ENCODE results near the gene PDC.

PDC gene

GRCh38 chr1:186424539-186424938, 36.4 kb downstream of the PDC start:
- Histone ChIP-seq H3K4me3 (ENCODE audit: insufficient read length, low read depth) (no peak overlapping the region), H3K9ac (ENCODE audit: insufficient read length, low read depth) (no peak overlapping the region), H3K36me3 (ENCODE audit: insufficient read depth, insufficient read length, low read length) (peaks cover 10% of the 10 kb centered on the region), H3K4me1 (ENCODE audit: insufficient read depth, insufficient read length) (no peaks in the 10 kb centered on the region), H3K9me3 (ENCODE audit: insufficient read depth, low read length) (no peaks in the 10 kb centered on the region), H3K27me3 (ENCODE audit: insufficient read depth, insufficient read length) (no peaks in the 10 kb centered on the region)
- no peak for DNase-seq (ENCODE audit: low read depth, low spot score)
- TF ChIP-seq SUZ12 (IDR thresholded peaks at IDR 0.05; ENCODE audit: extremely low read depth, insufficient read depth, insufficient read length) = no peak
- no peak for TF ChIP-seq YY1 (IDR thresholded peaks at IDR 0.05; ENCODE audit: insufficient read depth, insufficient read length)
- no peak for TF ChIP-seq ZNF274 (IDR thresholded peaks at IDR 0.05; ENCODE audit: low read depth, low read length)

- no peaks in the 10 kb centered on the region for H3K27me3 ChIP-seq (ENCODE audit: insufficient read depth, insufficient read length)
- peaks cover 31% of the 10 kb centered on the region for H3K36me3 ChIP-seq (ENCODE audit: insufficient read depth, insufficient read length, low read length)
- no peak overlapping the region for H3K4me3 ChIP-seq (ENCODE audit: insufficient read length, low read depth)
- TF ChIP-seq YY1 (IDR thresholded peaks at IDR 0.05; ENCODE audit: insufficient read depth, insufficient read length) = no peak
- TF ChIP-seq SUZ12 (IDR thresholded peaks at IDR 0.05; ENCODE audit: extremely low read depth, insufficient read depth, insufficient read length) = no peak
- TF ChIP-seq ZNF274 (IDR thresholded peaks at IDR 0.05; ENCODE audit: low read depth, low read length) = no peak
- no peak overlapping the region for H3K9ac ChIP-seq (ENCODE audit: insufficient read length, low read depth)
- DNase-seq (ENCODE audit: low read depth, low spot score) = no peak
- H3K9me3 ChIP-seq (ENCODE audit: insufficient read depth, low read length) = no peaks in the 10 kb centered on the region
- H3K4me1 ChIP-seq (ENCODE audit: insufficient read depth, insufficient read length) = no peaks in the 10 kb centered on the region
Observed at GRCh38 chr1:186421446-186421845, 39.5 kb downstream of the PDC start.

- H3K36me3 ChIP-seq (ENCODE audit: insufficient read depth, insufficient read length, low read length) = peaks cover 31% of the 10 kb centered on the region
- DNase-seq (ENCODE audit: low read depth, low spot score) = no peak
- H3K4me1 ChIP-seq (ENCODE audit: insufficient read depth, insufficient read length) = no peaks in the 10 kb centered on the region
- TF ChIP-seq SUZ12 (IDR thresholded peaks at IDR 0.05; ENCODE audit: extremely low read depth, insufficient read depth, insufficient read length) (no peak), YY1 (IDR thresholded peaks at IDR 0.05; ENCODE audit: insufficient read depth, insufficient read length) (no peak), ZNF274 (IDR thresholded peaks at IDR 0.05; ENCODE audit: low read depth, low read length) (no peak)
- H3K9me3 ChIP-seq (ENCODE audit: insufficient read depth, low read length) = no peaks in the 10 kb centered on the region
- no peak overlapping the region for H3K4me3 ChIP-seq (ENCODE audit: insufficient read length, low read depth)
- no peak overlapping the region for H3K9ac ChIP-seq (ENCODE audit: insufficient read length, low read depth)
- no peaks in the 10 kb centered on the region for H3K27me3 ChIP-seq (ENCODE audit: insufficient read depth, insufficient read length)
Observed at GRCh38 chr1:186420923-186421322, 40.0 kb downstream of the PDC start.

- H3K4me3 ChIP-seq (ENCODE audit: insufficient read length, low read depth) = no peak overlapping the region
Observed at GRCh38 chr1:186420311-186420710, 40.6 kb downstream of the PDC start.

GRCh38 chr1:186418503-186418902, 42.4 kb downstream of the PDC start:
- no peaks in the 10 kb centered on the region for H3K27me3 ChIP-seq (ENCODE audit: insufficient read depth, insufficient read length)
- no peaks in the 10 kb centered on the region for H3K9me3 ChIP-seq (ENCODE audit: insufficient read depth, low read length)
- no peaks in the 10 kb centered on the region for H3K4me1 ChIP-seq (ENCODE audit: insufficient read depth, insufficient read length)
- H3K4me3 ChIP-seq (ENCODE audit: insufficient read length, low read depth) = no peak overlapping the region
- H3K9ac ChIP-seq (ENCODE audit: insufficient read length, low read depth) = no peak overlapping the region
- TF ChIP-seq SUZ12 (IDR thresholded peaks at IDR 0.05; ENCODE audit: extremely low read depth, insufficient read depth, insufficient read length) = no peak
- peaks cover 42% of the 10 kb centered on the region for H3K36me3 ChIP-seq (ENCODE audit: insufficient read depth, insufficient read length, low read length)
- no peak for DNase-seq (ENCODE audit: low read depth, low spot score)

More at GRCh38 chr1:186420311-186420710, 40.6 kb downstream of the PDC start:
- Histone ChIP-seq H3K9me3 (ENCODE audit: insufficient read depth, low read length) (no peaks in the 10 kb centered on the region), H3K4me1 (ENCODE audit: insufficient read depth, insufficient read length) (no peaks in the 10 kb centered on the region), H3K27me3 (ENCODE audit: insufficient read depth, insufficient read length) (no peaks in the 10 kb centered on the region), H3K9ac (ENCODE audit: insufficient read length, low read depth) (no peak overlapping the region), H3K36me3 (ENCODE audit: insufficient read depth, insufficient read length, low read length) (peaks cover 36% of the 10 kb centered on the region)
- TF ChIP-seq YY1 (IDR thresholded peaks at IDR 0.05; ENCODE audit: insufficient read depth, insufficient read length) (no peak), ZNF274 (IDR thresholded peaks at IDR 0.05; ENCODE audit: low read depth, low read length) (no peak), SUZ12 (IDR thresholded peaks at IDR 0.05; ENCODE audit: extremely low read depth, insufficient read depth, insufficient read length) (no peak)
- DNase-seq (ENCODE audit: low read depth, low spot score) = no peak

GRCh38 chr1:186413319-186413718, 47.6 kb downstream of the PDC start:
- DNase-seq (ENCODE audit: low read depth, low spot score) = no peak
- no peaks in the 10 kb centered on the region for H3K9me3 ChIP-seq (ENCODE audit: insufficient read depth, low read length)
- H3K36me3 ChIP-seq (ENCODE audit: insufficient read depth, insufficient read length, low read length) = peaks cover 64% of the 10 kb centered on the region

GRCh38 chr1:186409091-186409490, 51.8 kb downstream of the PDC start:
- Histone ChIP-seq H3K4me3 (ENCODE audit: insufficient read length, low read depth) (no peak overlapping the region), H3K36me3 (ENCODE audit: insufficient read depth, insufficient read length, low read length) (peaks cover 85% of the 10 kb centered on the region), H3K9me3 (ENCODE audit: insufficient read depth, low read length) (no peaks in the 10 kb centered on the region), H3K9ac (ENCODE audit: insufficient read length, low read depth) (no peak overlapping the region), H3K4me1 (ENCODE audit: insufficient read depth, insufficient read length) (no peaks in the 10 kb centered on the region), H3K27me3 (ENCODE audit: insufficient read depth, insufficient read length) (no peaks in the 10 kb centered on the region)
- DNase-seq (ENCODE audit: low read depth, low spot score) = no peak
- no peak for TF ChIP-seq YY1 (IDR thresholded peaks at IDR 0.05; ENCODE audit: insufficient read depth, insufficient read length)
- TF ChIP-seq ZNF274 (IDR thresholded peaks at IDR 0.05; ENCODE audit: low read depth, low read length) = no peak
- TF ChIP-seq SUZ12 (IDR thresholded peaks at IDR 0.05; ENCODE audit: extremely low read depth, insufficient read depth, insufficient read length) = no peak

More at GRCh38 chr1:186413319-186413718, 47.6 kb downstream of the PDC start:
- no peaks in the 10 kb centered on the region for H3K27me3 ChIP-seq (ENCODE audit: insufficient read depth, insufficient read length)
- H3K4me3 ChIP-seq (ENCODE audit: insufficient read length, low read depth) = no peak overlapping the region
- H3K9ac ChIP-seq (ENCODE audit: insufficient read length, low read depth) = no peak overlapping the region
- H3K4me1 ChIP-seq (ENCODE audit: insufficient read depth, insufficient read length) = no peaks in the 10 kb centered on the region
- TF ChIP-seq ZNF274 (IDR thresholded peaks at IDR 0.05; ENCODE audit: low read depth, low read length) = no peak
